ENCODE results near the gene ZC3H18. TPM values are rescaled to one million over a fixed set of nuclear protein-coding genes. Genes with fewer than 3 reads are reported as not detected.

ZC3H18 gene
- total RNA-seq, 1 donor from 2014 or later = 49.3 TPM

DNA sequence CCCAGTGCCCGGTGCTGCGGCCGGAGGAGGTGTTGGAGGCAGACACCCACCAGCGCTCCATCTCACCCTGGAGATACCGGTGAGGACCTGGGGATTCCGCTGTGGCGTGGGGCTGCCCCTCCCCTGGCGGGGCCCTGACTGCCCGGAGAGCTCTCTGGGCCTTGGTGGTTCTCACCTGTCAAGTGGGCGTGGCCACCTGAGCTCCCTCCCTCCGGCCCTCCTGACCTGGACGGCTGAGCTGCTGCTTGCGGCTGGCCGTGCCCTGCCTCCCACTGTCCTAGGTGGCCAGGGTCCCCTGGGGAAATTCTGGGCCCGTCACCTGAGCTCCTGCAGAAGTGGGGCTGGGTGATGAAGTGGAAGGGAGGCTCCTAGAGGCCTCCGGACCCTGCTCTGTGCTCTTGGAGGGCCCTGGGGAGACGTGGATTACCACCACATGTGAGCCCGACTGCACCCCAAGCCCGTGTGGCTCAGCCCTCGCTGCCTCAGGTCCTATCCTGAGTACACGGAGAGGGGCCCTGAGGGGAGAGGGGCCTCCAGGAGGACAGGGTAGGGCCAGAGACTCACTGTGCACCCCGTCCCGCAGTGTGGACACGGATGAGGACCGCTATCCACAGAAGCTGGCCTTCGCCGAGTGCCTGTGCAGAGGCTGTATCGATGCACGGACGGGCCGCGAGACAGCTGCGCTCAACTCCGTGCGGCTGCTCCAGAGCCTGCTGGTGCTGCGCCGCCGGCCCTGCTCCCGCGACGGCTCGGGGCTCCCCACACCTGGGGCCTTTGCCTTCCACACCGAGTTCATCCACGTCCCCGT lies 69.2 kb downstream of the ZC3H18 start:
- Mint-ChIP-seq H3K36me3 (ENCODE audit: low read depth, unreplicated experiment) (peaks cover 12% of the 10 kb centered on the region), H3K9me3 (ENCODE audit: unreplicated experiment) (no peaks in the 10 kb centered on the region), H3K4me1 (ENCODE audit: unreplicated experiment) (no peaks in the 10 kb centered on the region), H3K4me3 (ENCODE audit: unreplicated experiment) (no peak overlapping the region), H3K27me3 (ENCODE audit: unreplicated experiment) (peaks cover 19% of the 10 kb centered on the region), H3K27ac (ENCODE audit: unreplicated experiment) (no peak overlapping the region)
- DNase-seq (ENCODE audit: low spot score) = no peak
- TF ChIP-seq, protein P1, sequence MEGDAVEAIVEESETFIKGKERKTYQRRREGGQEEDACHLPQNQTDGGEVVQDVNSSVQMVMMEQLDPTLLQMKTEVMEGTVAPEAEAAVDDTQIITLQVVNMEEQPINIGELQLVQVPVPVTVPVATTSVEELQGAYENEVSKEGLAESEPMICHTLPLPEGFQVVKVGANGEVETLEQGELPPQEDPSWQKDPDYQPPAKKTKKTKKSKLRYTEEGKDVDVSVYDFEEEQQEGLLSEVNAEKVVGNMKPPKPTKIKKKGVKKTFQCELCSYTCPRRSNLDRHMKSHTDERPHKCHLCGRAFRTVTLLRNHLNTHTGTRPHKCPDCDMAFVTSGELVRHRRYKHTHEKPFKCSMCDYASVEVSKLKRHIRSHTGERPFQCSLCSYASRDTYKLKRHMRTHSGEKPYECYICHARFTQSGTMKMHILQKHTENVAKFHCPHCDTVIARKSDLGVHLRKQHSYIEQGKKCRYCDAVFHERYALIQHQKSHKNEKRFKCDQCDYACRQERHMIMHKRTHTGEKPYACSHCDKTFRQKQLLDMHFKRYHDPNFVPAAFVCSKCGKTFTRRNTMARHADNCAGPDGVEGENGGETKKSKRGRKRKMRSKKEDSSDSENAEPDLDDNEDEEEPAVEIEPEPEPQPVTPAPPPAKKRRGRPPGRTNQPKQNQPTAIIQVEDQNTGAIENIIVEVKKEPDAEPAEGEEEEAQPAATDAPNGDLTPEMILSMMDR (IDR thresholded peaks at IDR 0.05; ENCODE audit: unreplicated experiment) = no peak

DNA sequence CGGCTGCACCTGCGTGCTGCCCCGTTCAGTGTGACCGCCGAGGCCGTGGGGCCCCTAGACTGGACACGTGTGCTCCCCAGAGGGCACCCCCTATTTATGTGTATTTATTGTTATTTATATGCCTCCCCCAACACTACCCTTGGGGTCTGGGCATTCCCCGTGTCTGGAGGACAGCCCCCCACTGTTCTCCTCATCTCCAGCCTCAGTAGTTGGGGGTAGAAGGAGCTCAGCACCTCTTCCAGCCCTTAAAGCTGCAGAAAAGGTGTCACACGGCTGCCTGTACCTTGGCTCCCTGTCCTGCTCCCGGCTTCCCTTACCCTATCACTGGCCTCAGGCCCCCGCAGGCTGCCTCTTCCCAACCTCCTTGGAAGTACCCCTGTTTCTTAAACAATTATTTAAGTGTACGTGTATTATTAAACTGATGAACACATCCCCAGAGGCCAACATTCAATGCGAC lies 69.9 kb downstream of the ZC3H18 start:
- Mint-ChIP-seq H3K27ac (ENCODE audit: unreplicated experiment) (no peak overlapping the region), H3K9me3 (ENCODE audit: unreplicated experiment) (no peaks in the 10 kb centered on the region), H3K4me1 (ENCODE audit: unreplicated experiment) (no peaks in the 10 kb centered on the region), H3K36me3 (ENCODE audit: low read depth, unreplicated experiment) (peaks cover 17% of the 10 kb centered on the region), H3K4me3 (ENCODE audit: unreplicated experiment) (no peak overlapping the region), H3K27me3 (ENCODE audit: unreplicated experiment) (peaks cover 22% of the 10 kb centered on the region)
- TF ChIP-seq, protein P1 (IDR thresholded peaks at IDR 0.05; ENCODE audit: unreplicated experiment) = no peak
- DNase-seq (ENCODE audit: low spot score) = no peak

DNA sequence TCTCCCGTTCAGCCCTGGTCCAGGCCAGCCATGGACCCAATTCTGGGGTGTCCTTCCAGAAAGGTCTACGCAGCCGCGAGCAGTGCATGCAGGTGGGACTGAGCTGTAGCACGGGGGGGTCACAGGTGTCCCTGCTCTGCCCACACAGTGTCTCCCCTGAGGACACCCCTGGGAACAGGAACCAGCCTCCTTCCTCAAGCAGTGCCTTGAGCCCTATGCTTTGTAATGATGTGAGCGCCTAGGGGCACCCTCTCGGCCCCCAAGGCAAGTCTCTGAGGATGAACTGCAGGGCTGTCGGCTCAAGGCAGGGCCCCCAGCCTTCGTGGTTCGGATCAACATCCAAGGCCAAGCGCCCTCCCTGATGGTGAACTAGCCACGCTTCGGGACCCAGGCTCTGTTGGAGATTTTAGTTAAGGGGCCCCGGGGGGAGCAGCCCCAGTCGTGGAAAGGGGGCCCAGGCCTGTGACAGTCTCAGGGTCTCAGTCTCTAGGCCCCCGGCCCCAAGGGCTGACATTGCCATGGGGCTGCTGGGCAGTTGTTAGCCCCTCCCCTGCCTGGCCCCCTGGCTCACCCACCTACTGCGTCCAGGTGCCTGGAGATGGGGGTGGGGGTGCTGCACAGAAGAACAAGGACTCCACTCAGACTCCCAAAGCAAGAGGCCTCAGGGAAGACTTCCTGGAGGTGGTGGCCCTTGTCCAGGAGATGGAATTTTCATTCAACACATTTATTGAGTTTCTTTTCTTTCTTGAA lies 70.5 kb downstream of the ZC3H18 start:
- Mint-ChIP-seq H3K27me3 (ENCODE audit: unreplicated experiment) (peaks cover 21% of the 10 kb centered on the region), H3K27ac (ENCODE audit: unreplicated experiment) (no peak overlapping the region), H3K9me3 (ENCODE audit: unreplicated experiment) (no peaks in the 10 kb centered on the region), H3K4me1 (ENCODE audit: unreplicated experiment) (no peaks in the 10 kb centered on the region), H3K36me3 (ENCODE audit: low read depth, unreplicated experiment) (peaks cover 18% of the 10 kb centered on the region), H3K4me3 (ENCODE audit: unreplicated experiment) (no peak overlapping the region)
- TF ChIP-seq, protein P1 (IDR thresholded peaks at IDR 0.05; ENCODE audit: unreplicated experiment) = no peak
- no peak for DNase-seq (ENCODE audit: low spot score)

DNA sequence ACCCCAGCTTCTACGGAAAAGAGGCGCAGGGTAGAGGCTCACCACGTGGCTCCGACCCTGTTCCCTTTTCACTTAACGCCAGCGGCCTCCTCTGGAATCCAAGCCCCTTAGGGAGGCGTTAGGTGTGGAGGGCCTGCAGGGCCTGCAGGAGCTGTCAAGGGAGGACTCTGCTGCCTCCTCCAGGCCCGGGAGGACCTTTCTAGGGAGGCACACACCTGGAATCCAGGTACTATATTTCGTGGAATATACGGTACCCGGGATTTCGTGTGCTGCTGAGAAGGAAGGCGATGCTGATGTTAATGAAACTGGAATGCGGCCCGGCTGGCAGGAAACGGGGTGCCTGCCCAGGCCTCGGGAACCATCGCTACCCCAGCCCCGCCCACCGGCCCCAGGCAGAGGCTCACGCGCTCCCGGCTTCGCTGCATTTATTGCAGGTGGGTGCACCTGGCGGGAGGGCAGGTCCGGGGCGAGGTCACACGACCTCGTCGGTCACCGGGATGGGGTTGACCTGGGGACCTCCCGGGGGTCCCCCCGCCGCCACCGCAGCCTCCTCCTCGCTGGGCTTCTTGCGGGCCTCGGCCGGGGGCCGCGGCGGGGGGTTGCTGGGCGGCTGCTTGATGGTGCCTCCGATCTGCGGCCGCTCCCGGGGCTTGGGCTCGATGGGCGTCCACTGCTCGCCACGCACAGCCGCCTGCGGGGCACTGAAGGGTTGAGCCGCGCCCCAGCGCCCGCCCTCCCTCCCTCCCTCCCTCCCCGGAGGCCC lies 72.9 kb downstream of the ZC3H18 start:
- Mint-ChIP-seq H3K27me3 (ENCODE audit: unreplicated experiment) (peaks cover 11% of the 10 kb centered on the region), H3K27ac (ENCODE audit: unreplicated experiment) (no peak overlapping the region), H3K4me1 (ENCODE audit: unreplicated experiment) (no peaks in the 10 kb centered on the region), H3K36me3 (ENCODE audit: low read depth, unreplicated experiment) (peaks cover 14% of the 10 kb centered on the region), H3K4me3 (ENCODE audit: unreplicated experiment) (no peak overlapping the region), H3K9me3 (ENCODE audit: unreplicated experiment) (no peaks in the 10 kb centered on the region)
- TF ChIP-seq, protein P1 (IDR thresholded peaks at IDR 0.05; ENCODE audit: unreplicated experiment) = no peak
- no peak for DNase-seq (ENCODE audit: low spot score)

All from endothelial cell (in vitro differentiated cells).